Measurements from ENCODE around the gene AFDN.

DNA sequence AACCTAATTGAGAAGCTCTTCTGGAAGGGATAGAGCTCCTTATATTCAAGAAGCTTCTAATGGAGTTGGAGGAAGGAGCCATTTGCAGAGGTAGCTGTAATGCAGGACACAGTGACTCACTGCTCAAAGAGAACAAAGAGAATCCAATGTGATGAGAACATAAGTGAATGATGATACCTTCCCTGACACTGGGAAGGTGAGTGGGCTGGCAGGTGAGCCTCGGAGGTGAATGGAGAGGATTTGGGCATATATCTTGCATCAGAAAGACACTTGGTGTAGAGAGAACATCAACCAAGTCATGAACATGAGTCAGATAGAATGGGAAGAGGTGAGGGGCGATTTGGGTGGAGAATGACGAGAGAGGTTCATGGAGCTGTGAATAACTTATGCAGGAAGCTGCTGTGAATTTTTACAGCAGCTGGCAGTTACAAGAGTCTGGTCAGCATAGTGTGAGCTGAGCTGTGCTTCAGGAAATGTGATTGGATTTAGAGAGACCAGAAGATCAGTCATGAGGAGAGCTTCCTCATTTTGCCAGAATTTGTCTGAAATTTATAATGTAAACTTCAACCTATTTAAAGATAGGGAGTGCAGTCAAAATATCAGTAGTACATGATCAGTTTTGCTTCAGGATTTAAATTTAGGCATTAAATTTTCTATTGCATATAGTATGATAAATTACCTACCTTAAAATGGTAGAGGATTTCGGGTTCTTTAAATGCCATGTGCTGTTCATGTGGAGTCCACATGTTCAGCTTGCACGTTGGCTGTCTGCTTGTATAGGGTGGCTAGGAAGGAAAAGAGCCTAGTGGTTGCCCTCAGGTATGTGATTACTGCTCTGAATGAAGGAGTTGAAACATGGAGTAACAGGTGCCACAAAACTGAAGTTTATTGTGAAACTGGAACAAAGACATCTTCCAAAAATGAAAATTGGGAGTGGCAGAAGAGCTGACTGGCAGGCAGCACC lies 111.5 kb downstream of the AFDN start:
- TF ChIP-seq, protein P1, sequence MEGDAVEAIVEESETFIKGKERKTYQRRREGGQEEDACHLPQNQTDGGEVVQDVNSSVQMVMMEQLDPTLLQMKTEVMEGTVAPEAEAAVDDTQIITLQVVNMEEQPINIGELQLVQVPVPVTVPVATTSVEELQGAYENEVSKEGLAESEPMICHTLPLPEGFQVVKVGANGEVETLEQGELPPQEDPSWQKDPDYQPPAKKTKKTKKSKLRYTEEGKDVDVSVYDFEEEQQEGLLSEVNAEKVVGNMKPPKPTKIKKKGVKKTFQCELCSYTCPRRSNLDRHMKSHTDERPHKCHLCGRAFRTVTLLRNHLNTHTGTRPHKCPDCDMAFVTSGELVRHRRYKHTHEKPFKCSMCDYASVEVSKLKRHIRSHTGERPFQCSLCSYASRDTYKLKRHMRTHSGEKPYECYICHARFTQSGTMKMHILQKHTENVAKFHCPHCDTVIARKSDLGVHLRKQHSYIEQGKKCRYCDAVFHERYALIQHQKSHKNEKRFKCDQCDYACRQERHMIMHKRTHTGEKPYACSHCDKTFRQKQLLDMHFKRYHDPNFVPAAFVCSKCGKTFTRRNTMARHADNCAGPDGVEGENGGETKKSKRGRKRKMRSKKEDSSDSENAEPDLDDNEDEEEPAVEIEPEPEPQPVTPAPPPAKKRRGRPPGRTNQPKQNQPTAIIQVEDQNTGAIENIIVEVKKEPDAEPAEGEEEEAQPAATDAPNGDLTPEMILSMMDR (IDR thresholded peaks at IDR 0.05): no peak
- no peak for TF ChIP-seq POLR2A (IDR thresholded peaks at IDR 0.05)
- no peak for TF ChIP-seq POLR2AphosphoS5 (IDR thresholded peaks at IDR 0.05; ENCODE audit: insufficient read depth in 1 of 2, low read depth in 1 of 2)

Measured in vagina (tissue), 2 donors.